ENCODE results near the gene PLCB4. TPM values are rescaled to one million over a fixed set of nuclear protein-coding genes. Genes with fewer than 3 reads are reported as not detected.

Gene PLCB4
- total RNA-seq, 1 experiment from 2014 or later: 10.1 TPM

DNA sequence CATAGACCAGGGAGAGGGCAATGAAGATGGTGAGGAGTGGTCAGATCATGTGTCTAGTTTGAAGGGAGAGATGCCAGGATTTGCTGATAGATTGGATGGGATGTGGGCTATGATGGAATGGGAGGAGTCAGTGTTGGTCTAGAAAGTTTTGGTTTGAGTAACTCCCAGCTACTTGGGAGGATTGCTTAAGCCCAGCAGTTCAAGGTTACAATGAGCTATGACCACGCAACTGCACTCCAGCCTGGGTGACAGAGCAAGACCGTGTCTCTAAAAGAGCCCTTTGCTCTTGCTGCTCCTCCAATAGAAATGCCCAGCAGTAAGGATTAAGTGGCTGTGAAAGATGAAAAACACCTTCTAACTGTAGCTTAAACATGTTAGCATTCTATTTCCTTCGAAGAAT, 427.3 kb downstream of the PLCB4 start:
- no peak overlapping the region for H3K23ac ChIP-seq (ENCODE audit: insufficient read length, low read depth, low read length)
- Mint-ChIP-seq H3K9me3 (no peaks in the 10 kb centered on the region), H3K4me1 (no peaks in the 10 kb centered on the region; a peak in 1 of 4 replicates), H3K27me3 (ENCODE audit: low read depth) (no peaks in the 10 kb centered on the region; the same call in 1 of the 2 replicates), H3K36me3 (ENCODE audit: insufficient read depth in 1 of 3, low read depth in 3 of 3) (no peaks in the 10 kb centered on the region), H3K27ac (no peak overlapping the region), H3K4me3 (no peak overlapping the region)
- H3K9me3 ChIP-seq (ENCODE audit: control insufficient read depth, low read depth, low read length): no peaks in the 10 kb centered on the region
- no peak overlapping the region for H2AK5ac ChIP-seq (ENCODE audit: insufficient read length, low read length)
- no peak overlapping the region; the same call in 1 of the 2 replicates for H3K14ac ChIP-seq (ENCODE audit: insufficient read depth, low read length)
- no peaks in the 10 kb centered on the region for H3K79me2 ChIP-seq (ENCODE audit: insufficient read depth, low read length)
- H4K20me1 ChIP-seq (ENCODE audit: control insufficient read depth, insufficient read depth, insufficient read length): no peaks in the 10 kb centered on the region
- H4K8ac ChIP-seq (replicated peaks; ENCODE audit: insufficient read length, low read depth, low read length): no peak overlapping the region
- H3K4me2 ChIP-seq (ENCODE audit: insufficient read depth, insufficient read length, low read length): no peak overlapping the region
- no peak overlapping the region for H3K4ac ChIP-seq (ENCODE audit: low read depth, low read length)
- no CpG with 5 or more reads among the region's 3 CpGs for WGBS (ENCODE audit: extremely low coverage, insufficient read length, low lambda C conversion rate)
- no peak for TF ChIP-seq CTCF (conservative IDR thresholded peaks at IDR 0.05)
- DNase-seq: no peak
- H3K4me1 ChIP-seq (ENCODE audit: insufficient read depth, low read length): no peaks in the 10 kb centered on the region
- H4K91ac ChIP-seq (ENCODE audit: insufficient read length, low read depth, low read length): no peak overlapping the region
- H2BK120ac ChIP-seq (ENCODE audit: low read depth, low read length, poor library complexity, severe bottlenecking): no peak overlapping the region
- no peak overlapping the region for H3K9ac ChIP-seq (ENCODE audit: extremely low read depth, insufficient read length, low read length)
- no peak overlapping the region for H2BK5ac ChIP-seq (ENCODE audit: insufficient read length, low read length)
- H3K27me3 ChIP-seq (ENCODE audit: insufficient read depth, low read length): no peaks in the 10 kb centered on the region
- no peak overlapping the region for H2BK12ac ChIP-seq (ENCODE audit: insufficient read length, low read depth, low read length)
- H3K56ac ChIP-seq (ENCODE audit: insufficient read length, low read depth, low read length): no peak overlapping the region
- H2BK20ac ChIP-seq (ENCODE audit: low read depth, low read length, poor library complexity, severe bottlenecking): no peak overlapping the region
- no peaks in the 10 kb centered on the region for H3K79me1 ChIP-seq (ENCODE audit: insufficient read depth, low read depth, low read length, poor library complexity, severe bottlenecking)
- no peak overlapping the region for H3T11ph ChIP-seq (ENCODE audit: low read length)
- no peak overlapping the region for H2AFZ ChIP-seq (ENCODE audit: low read length)
- no peak overlapping the region for H4K5ac ChIP-seq (ENCODE audit: insufficient read length, low read depth, low read length)
- no peak overlapping the region for H3K18ac ChIP-seq (ENCODE audit: insufficient read length, low read depth, low read length)
- no peak overlapping the region for H3K27ac ChIP-seq (ENCODE audit: insufficient read length, low read depth, low read length)
- H3K23me2 ChIP-seq (ENCODE audit: insufficient read length, low read depth, low read length, poor library complexity, severe bottlenecking): no peaks in the 10 kb centered on the region
- no peak overlapping the region for H2BK15ac ChIP-seq (ENCODE audit: low read depth, low read length)
